Breast epithelium (tissue), 3 donors: ENCODE results near the gene ZSCAN25.

ENCODE experiments used
- CTCF ChIP-seq, 3 donors: fragments of 450-650 bp; IDR thresholded peaks; one replicate each; pipeline ENCODE4 v1.5.1; 2016 to 2017; ENCODE audit warnings: antibody characterized with exemption in 3 of 3, mild to moderate bottlenecking in 3 of 3, moderate library complexity in 3 of 3
- POLR2AphosphoS5 ChIP-seq, 3 donors: sonication (generic); formaldehyde crosslinking; IDR thresholded peaks; one replicate each; pipeline ENCODE4 v1.6.1; 2017; ENCODE audit warnings: antibody characterized with exemption in 3 of 3

DNA sequence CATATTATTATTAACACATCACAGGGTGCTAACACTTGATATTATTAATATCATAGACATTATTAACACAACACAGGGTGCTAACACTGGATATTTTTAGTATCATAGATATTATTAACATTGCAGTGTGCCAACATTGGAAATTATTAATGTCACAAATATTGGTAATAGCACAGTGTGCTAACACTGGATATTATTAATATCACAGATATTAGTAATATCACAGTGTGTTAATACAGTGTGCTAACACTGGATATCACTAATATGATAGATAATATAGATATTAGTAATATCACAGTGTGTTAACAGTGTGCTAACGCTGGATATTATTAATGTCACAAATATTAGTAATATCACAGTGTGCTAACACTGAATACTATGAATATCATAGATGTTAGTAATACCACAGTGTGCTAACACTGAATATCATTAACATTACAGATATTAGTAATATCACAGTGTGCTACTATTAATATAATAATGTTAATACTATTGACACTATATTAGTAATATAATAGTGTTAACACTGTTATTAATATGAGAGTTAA lies 20.3 kb upstream of the ZSCAN25 start:
- TF ChIP-seq CTCF (IDR thresholded peaks at IDR 0.05) (no peak), POLR2AphosphoS5 (IDR thresholded peaks at IDR 0.05) (no peak)
